Neural cell (in vitro differentiated cells): ENCODE results near the gene TBC1D9.

ENCODE experiments used
- EP300 ChIP-seq: fragments of 450-650 bp; conservative IDR thresholded peaks from 2 replicates; pipeline ENCODE4 v1.6.1; 2014; ENCODE audit warnings: antibody characterized with exemption, mild to moderate bottlenecking, moderate library complexity; ENCODE audit not compliant: poor library complexity, severe bottlenecking
- EZH2 ChIP-seq: fragments of 200-600, 300-800 bp; shearing (Covaris generic), sonication (generic); IDR thresholded peaks from 2 replicates; pipeline ENCODE4 v1.6.1; 2014; ENCODE audit warnings: antibody characterized with exemption, low read length, borderline replicate concordance, mild to moderate bottlenecking; ENCODE audit not compliant: insufficient read depth, poor library complexity, severe bottlenecking
- MXI1 ChIP-seq: fragments of 450-650 bp; conservative IDR thresholded peaks from 2 replicates; pipeline ENCODE4 v1.6.1; 2014; ENCODE audit warnings: antibody characterized with exemption, mild to moderate bottlenecking; ENCODE audit not compliant: poor library complexity, severe bottlenecking
- POLR2AphosphoS5 ChIP-seq: IDR thresholded peaks from 2 replicates; pipeline ENCODE4 v1.6.1; 2012
- SMC3 ChIP-seq: fragments of 450-650 bp; conservative IDR thresholded peaks from 2 replicates; pipeline ENCODE4 v1.6.1; 2014; ENCODE audit warnings: antibody characterized with exemption, mild to moderate bottlenecking, moderate library complexity; ENCODE audit not compliant: poor library complexity
- TF ChIP-seq, protein P1 (sequence below): fragments of 450-650 bp; IDR thresholded peaks from 2 replicates; pipeline ENCODE4 v1.5.1; 2014; ENCODE audit warnings: antibody characterized with exemption, mild to moderate bottlenecking, moderate library complexity; ENCODE audit not compliant: poor library complexity, severe bottlenecking
- TF ChIP-seq, protein P2 (sequence below): IDR thresholded peaks from 2 replicates; pipeline ENCODE4 v1.6.1; 2012; ENCODE audit warnings: borderline replicate concordance

DNA sequence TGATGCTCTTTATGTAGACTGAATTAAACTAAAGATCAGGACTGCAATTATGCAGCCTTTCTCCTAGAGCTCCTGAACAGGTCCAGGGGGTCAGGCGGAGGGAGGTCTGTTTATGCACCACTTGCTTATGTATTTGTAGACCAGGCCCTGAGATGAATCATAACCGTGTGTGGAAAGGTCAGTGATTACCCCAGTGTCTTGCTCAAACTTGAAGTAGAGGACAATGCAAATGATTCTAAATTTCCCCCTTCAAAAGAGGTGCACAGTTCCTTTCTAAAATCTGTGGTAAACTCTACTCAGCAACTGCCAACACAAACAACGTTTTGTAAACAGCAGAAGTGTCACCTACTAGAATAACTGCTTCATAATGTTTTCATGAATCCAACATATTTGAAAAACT is 13.0 kb upstream of the TBC1D9 start:
- TF ChIP-seq, protein P1, sequence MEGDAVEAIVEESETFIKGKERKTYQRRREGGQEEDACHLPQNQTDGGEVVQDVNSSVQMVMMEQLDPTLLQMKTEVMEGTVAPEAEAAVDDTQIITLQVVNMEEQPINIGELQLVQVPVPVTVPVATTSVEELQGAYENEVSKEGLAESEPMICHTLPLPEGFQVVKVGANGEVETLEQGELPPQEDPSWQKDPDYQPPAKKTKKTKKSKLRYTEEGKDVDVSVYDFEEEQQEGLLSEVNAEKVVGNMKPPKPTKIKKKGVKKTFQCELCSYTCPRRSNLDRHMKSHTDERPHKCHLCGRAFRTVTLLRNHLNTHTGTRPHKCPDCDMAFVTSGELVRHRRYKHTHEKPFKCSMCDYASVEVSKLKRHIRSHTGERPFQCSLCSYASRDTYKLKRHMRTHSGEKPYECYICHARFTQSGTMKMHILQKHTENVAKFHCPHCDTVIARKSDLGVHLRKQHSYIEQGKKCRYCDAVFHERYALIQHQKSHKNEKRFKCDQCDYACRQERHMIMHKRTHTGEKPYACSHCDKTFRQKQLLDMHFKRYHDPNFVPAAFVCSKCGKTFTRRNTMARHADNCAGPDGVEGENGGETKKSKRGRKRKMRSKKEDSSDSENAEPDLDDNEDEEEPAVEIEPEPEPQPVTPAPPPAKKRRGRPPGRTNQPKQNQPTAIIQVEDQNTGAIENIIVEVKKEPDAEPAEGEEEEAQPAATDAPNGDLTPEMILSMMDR, result no peak
- TF ChIP-seq SMC3 (no peak), POLR2AphosphoS5 (no peak), MXI1 (no peak), EP300 (no peak), EZH2 (no peak)
- TF ChIP-seq, protein P2, sequence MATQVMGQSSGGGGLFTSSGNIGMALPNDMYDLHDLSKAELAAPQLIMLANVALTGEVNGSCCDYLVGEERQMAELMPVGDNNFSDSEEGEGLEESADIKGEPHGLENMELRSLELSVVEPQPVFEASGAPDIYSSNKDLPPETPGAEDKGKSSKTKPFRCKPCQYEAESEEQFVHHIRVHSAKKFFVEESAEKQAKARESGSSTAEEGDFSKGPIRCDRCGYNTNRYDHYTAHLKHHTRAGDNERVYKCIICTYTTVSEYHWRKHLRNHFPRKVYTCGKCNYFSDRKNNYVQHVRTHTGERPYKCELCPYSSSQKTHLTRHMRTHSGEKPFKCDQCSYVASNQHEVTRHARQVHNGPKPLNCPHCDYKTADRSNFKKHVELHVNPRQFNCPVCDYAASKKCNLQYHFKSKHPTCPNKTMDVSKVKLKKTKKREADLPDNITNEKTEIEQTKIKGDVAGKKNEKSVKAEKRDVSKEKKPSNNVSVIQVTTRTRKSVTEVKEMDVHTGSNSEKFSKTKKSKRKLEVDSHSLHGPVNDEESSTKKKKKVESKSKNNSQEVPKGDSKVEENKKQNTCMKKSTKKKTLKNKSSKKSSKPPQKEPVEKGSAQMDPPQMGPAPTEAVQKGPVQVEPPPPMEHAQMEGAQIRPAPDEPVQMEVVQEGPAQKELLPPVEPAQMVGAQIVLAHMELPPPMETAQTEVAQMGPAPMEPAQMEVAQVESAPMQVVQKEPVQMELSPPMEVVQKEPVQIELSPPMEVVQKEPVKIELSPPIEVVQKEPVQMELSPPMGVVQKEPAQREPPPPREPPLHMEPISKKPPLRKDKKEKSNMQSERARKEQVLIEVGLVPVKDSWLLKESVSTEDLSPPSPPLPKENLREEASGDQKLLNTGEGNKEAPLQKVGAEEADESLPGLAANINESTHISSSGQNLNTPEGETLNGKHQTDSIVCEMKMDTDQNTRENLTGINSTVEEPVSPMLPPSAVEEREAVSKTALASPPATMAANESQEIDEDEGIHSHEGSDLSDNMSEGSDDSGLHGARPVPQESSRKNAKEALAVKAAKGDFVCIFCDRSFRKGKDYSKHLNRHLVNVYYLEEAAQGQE, result no peak
